OCI-M2 (cell line): Measurements from ENCODE around the gene GMDS.
"Not testable (repeated sequence)": the region's sequence is repeated elsewhere in the genome, so short reads cannot be mapped to it uniquely, and the experiment has no call there.

Source experiments
- DNase-seq: peaks from one replicate; lab custom pipeline; 2025; ENCODE audit not compliant: unreplicated experiment; lab: John Stamatoyannopoulos, UW

Gene GMDS

GRCh38 chr6:1668456-1668855, 576.9 kb downstream of the GMDS start:
- DNase-seq: not testable (repeated sequence)

GRCh38 chr6:1667805-1668175, 577.6 kb downstream of the GMDS start:
- no peak for DNase-seq

GRCh38 chr6:1667012-1667804, 578.2 kb downstream of the GMDS start:
- DNase-seq: no peak

- DNase-seq: no peak
Measured at GRCh38 chr6:1665214-1665613, 580.2 kb downstream of the GMDS start.

- DNase-seq: no peak
Measured at GRCh38 chr6:1664329-1664728, 581.1 kb downstream of the GMDS start.

GRCh38 chr6:1663511-1663910, 581.9 kb downstream of the GMDS start:
- no peak for DNase-seq

GRCh38 chr6:1662534-1662933, 582.9 kb downstream of the GMDS start:
- no peak for DNase-seq

- DNase-seq: no peak
Measured at GRCh38 chr6:1659816-1660215, 585.6 kb downstream of the GMDS start.

GRCh38 chr6:1658212-1659005, 587.0 kb downstream of the GMDS start:
- DNase-seq: no peak

GRCh38 chr6:1657771-1658165, 587.6 kb downstream of the GMDS start:
- no peak for DNase-seq

GRCh38 chr6:1657116-1657770, 588.2 kb downstream of the GMDS start:
- DNase-seq: no peak

- DNase-seq: no peak
Measured at GRCh38 chr6:1654054-1654453, 591.4 kb downstream of the GMDS start.

GRCh38 chr6:1652842-1653241, 592.6 kb downstream of the GMDS start:
- DNase-seq: no peak

- DNase-seq: no peak
Measured at GRCh38 chr6:1651362-1651761, 594.0 kb downstream of the GMDS start.

GRCh38 chr6:1645466-1646185, 599.8 kb downstream of the GMDS start:
- DNase-seq: no peak

GRCh38 chr6:1644516-1645060, 600.8 kb downstream of the GMDS start:
- DNase-seq: no peak

GRCh38 chr6:1643830-1644445, 601.5 kb downstream of the GMDS start:
- DNase-seq: no peak

- DNase-seq: no peak
Measured at GRCh38 chr6:1643111-1643510, 602.3 kb downstream of the GMDS start.

GRCh38 chr6:1641343-1641885, 604.0 kb downstream of the GMDS start:
- DNase-seq: no peak

GRCh38 chr6:1640476-1640875, 604.9 kb downstream of the GMDS start:
- DNase-seq: no peak
